Stimulated activated CD4-positive, alpha-beta T cell treated with anti-CD3 and anti-CD28 coated beads, Interleukin-2, amount 100 ng/mL, for 24 hours (primary cell): Measurements from ENCODE around the gene SYT8.
A peak's percentile ranks its signal among the peaks of the same experiment; 100 is the strongest.
"Not testable (repeated sequence)": the region's sequence is repeated elsewhere in the genome, so short reads cannot be mapped to it uniquely, and the experiment has no call there.

Experiments
- DNase-seq, 2 donors: peaks; one replicate each; pipeline ENCODE4 v3.0.0-alpha.2; 2020

The SYT8 gene

GRCh38 chr11:1861435-1862411 lies 26.9 kb downstream of the SYT8 start:
- DNase-seq, result no peak

GRCh38 chr11:1862588-1863351 lies 28.0 kb downstream of the SYT8 start:
- no peak for DNase-seq

- no peak for DNase-seq
Observed at GRCh38 chr11:1863352-1864216, 28.8 kb downstream of the SYT8 start.

- DNase-seq, result no peak
Observed at GRCh38 chr11:1864231-1864630, 29.4 kb downstream of the SYT8 start.

- no peak for DNase-seq
Observed at GRCh38 chr11:1864831-1865665, 30.3 kb downstream of the SYT8 start.

- no peak for DNase-seq
Observed at GRCh38 chr11:1866226-1866625, 31.4 kb downstream of the SYT8 start.

GRCh38 chr11:1866776-1867175 lies 32.0 kb downstream of the SYT8 start:
- no peak for DNase-seq

GRCh38 chr11:1867381-1867780 lies 32.6 kb downstream of the SYT8 start:
- DNase-seq, result no peak

GRCh38 chr11:1868056-1868635 lies 33.4 kb downstream of the SYT8 start:
- DNase-seq, result no peak

- no peak for DNase-seq
Observed at GRCh38 chr11:1868636-1869291, 34.0 kb downstream of the SYT8 start.

GRCh38 chr11:1869427-1870325 lies 34.9 kb downstream of the SYT8 start:
- no peak for DNase-seq

GRCh38 chr11:1870326-1870696 lies 35.5 kb downstream of the SYT8 start:
- DNase-seq, result no peak

GRCh38 chr11:1870721-1871466 lies 36.1 kb downstream of the SYT8 start:
- peak; percentile 40 to 49 for DNase-seq

- DNase-seq, result no peak
Observed at GRCh38 chr11:1871531-1871930, 36.7 kb downstream of the SYT8 start.

- DNase-seq, result no peak
Observed at GRCh38 chr11:1872267-1872985, 37.6 kb downstream of the SYT8 start.

GRCh38 chr11:1873048-1873812 lies 38.4 kb downstream of the SYT8 start:
- DNase-seq, result peak in 1 of 2 donors; percentile 0

- not testable (repeated sequence) for DNase-seq
Observed at GRCh38 chr11:1873813-1874150, 39.0 kb downstream of the SYT8 start.
